Right lobe of liver (tissue), 6 donors: Measurements from ENCODE around the gene HEATR3. TPM values are rescaled to one million over a fixed set of nuclear protein-coding genes. Genes with fewer than 3 reads are reported as not detected.

ENCODE experiments used
- ATAC-seq, 4 donors: fragments of 200-7000 bp; cut with Tn5 transposase; one replicate each; pipeline ENCODE4 v1.9.1; 2020; ENCODE audit warnings: mild to moderate bottlenecking in 4 of 4, moderate library complexity in 4 of 4
- DNase-seq, 3 donors: peaks; one replicate each; pipeline ENCODE4 v3.0.0-alpha.2; 2020
- H3K27ac ChIP-seq, 3 donors: fragments of 200-600 bp; one replicate each; pipeline ENCODE4 v1.8.0; 2022
- H3K27me3 ChIP-seq, 2 donors: fragments of 200-600 bp; one replicate each; pipeline ENCODE4 v1.8.0; 2022
- H3K36me3 ChIP-seq, 4 donors: fragments of 200-600 bp; sonication (generic) in 1 of 4; one replicate each; pipeline versions ENCODE4 v1.5.1 to v1.8.0; 2017 to 2022; ENCODE audit warnings: control low read depth in 1 of 4
- H3K4me1 ChIP-seq, 4 donors: fragments of 200-600 bp; sonication (generic) in 1 of 4; one replicate each; pipeline versions ENCODE4 v1.5.1 to v1.8.0; 2017 to 2022; ENCODE audit warnings: control low read depth in 1 of 4
- H3K4me3 ChIP-seq, 3 donors: fragments of 200-600 bp; one replicate each; pipeline ENCODE4 v1.8.0; 2022
- H3K9me3 ChIP-seq, 4 donors: fragments of 200-600 bp; sonication (generic) in 1 of 4; one replicate each; pipeline versions ENCODE4 v1.5.1 to v1.8.0; 2017 to 2022; ENCODE audit warnings: control low read depth in 1 of 4
- POLR2A ChIP-seq: fragments of 450-650 bp; IDR thresholded peaks from one replicate; pipeline ENCODE4 v1.6.1; 2017; ENCODE audit warnings: antibody characterized with exemption, mild to moderate bottlenecking
- WGBS: methylation state at CpG from one replicate; pipeline ENCODE4 v1.1.6; 2018; ENCODE audit warnings: low coverage, low lambda C conversion rate; ENCODE audit not compliant: insufficient coverage; ENCODE audit errors: missing lambda C conversion rate; 5-methylcytosine and 5-hydroxymethylcytosine counted together
- intact Hi-C, 2 donors: fragments of 100-400 bp; cut with DNase I; formaldehyde crosslinking; loops; one replicate each; pipeline versions ENCODE4 v1.11.2 to v1.14.1; 2022
- long read RNA-seq: library from polyadenylated mRNA; unstranded; transcript quantifications from one replicate; pipeline ENCODE4 v2.0.0, GENCODE V29; 2019
- total RNA-seq, 6 experiments: library from RNA; depleted of rRNA in 2 of 6; stranded (reverse); fragments of >200 nt in 2 of 6; fragmentation: NEBNext Ultra II Directional in 3 of 6; extraction: Animal tissue kit (Norgen Biotek cat#: 25700) in 3 of 6; gene quantifications; one replicate each; pipeline versions ENCODE4 v1.1.0 to v1.2.4, GENCODE V29; 2016 to 2023
- TF ChIP-seq, protein P1 (sequence below), 4 donors: fragments of 200-600 bp in 3 of 4; fragments of 450-650 bp in 1 of 4; IDR thresholded peaks; one replicate each; pipeline versions ENCODE4 v1.5.1 to v1.8.0; 2016 to 2022; ENCODE audit warnings: antibody characterized with exemption in 4 of 4, mild to moderate bottlenecking in 2 of 4
- donor health status: DM: no; HTN: yes; CAD: no.
- donor health status: DM: no; HTN: no; CAD: no.
- donor health status: DM: no; HTN: no; CAD: no.
- donor health status: DM: no; HTN: yes; CAD: no.
- donor health status: DM: no; HTN: yes; CAD: no.

The HEATR3 gene
- total RNA-seq, result 10 to 100 TPM in 5 of 6 experiments, 1 to 10 TPM in 1; 8.7 to 21.1 (median 12.2) TPM
- long read RNA-seq, result 0 reads

DNA sequence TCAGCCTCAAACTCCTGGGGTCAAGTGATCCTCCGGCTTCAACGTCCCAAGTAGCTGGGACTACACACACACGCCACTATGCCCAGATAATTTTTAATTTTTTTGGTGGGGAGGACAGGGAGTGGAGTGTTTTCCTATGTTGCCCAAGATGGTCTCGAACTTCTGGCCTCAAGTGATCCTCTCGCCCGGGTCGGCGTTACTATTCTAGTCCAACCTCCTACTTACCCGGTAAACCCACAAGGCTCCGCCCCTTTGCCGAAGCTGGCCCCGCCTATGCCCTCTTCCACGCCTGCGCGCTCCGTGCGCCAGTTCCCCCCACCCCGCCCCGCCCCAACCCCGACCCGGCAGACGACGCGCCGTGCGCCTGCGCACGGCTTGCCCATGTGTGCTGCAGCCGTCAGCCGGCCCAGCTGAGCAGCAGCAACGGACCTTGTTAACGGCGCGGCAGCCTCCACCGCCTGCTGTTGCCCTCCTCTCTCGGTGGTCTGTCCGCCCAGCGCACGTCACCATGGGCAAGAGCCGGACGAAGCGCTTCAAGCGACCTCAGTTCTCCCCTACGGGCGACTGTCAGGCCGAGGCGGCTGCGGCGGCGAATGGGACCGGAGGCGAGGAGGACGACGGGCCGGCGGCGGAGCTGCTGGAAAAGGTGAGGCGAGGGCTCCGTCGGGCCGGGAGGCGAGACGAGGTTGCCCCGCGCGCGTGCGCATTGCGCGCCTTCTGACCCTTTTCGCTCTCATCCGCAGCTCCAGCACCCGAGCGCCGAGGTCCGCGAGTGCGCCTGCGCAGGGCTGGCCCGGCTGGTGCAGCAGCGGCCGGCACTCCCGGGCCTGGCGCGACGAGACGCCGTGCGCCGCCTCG lies at the start of gene HEATR3:
Gene HEATR3, plus strand, starts transcription at position 347 of the 858 bp plus-strand sequence. Its CDS starts 162 bp downstream, at position 509.
- Histone ChIP-seq H3K27me3 (no peaks in the 10 kb centered on the region), H3K9me3 (no peaks in the 10 kb centered on the region), H3K4me1 (peaks cover 0 to 7% (median 0%) of the 10 kb centered on the region in 4 donors), H3K27ac (peak within 1 kb of the TSS; percentile 91 to 98 (median 92)), H3K36me3 (peaks cover 0 to 10% (median 4%) of the 10 kb centered on the region in 4 donors), H3K4me3 (peak within 1 kb of the TSS; percentile 96 to 100 (median 100))
- intact Hi-C loops, result no loop called here
- DNase-seq (peak; percentile 94 to 96 (median 96)), ATAC-seq (peak; percentile 93 to 95 (median 94))
- WGBS, result 12% methylated on average over 13 of the region's 91 CpGs
- TF ChIP-seq, protein P1, sequence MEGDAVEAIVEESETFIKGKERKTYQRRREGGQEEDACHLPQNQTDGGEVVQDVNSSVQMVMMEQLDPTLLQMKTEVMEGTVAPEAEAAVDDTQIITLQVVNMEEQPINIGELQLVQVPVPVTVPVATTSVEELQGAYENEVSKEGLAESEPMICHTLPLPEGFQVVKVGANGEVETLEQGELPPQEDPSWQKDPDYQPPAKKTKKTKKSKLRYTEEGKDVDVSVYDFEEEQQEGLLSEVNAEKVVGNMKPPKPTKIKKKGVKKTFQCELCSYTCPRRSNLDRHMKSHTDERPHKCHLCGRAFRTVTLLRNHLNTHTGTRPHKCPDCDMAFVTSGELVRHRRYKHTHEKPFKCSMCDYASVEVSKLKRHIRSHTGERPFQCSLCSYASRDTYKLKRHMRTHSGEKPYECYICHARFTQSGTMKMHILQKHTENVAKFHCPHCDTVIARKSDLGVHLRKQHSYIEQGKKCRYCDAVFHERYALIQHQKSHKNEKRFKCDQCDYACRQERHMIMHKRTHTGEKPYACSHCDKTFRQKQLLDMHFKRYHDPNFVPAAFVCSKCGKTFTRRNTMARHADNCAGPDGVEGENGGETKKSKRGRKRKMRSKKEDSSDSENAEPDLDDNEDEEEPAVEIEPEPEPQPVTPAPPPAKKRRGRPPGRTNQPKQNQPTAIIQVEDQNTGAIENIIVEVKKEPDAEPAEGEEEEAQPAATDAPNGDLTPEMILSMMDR (IDR thresholded peaks at IDR 0.05), result no peak
- peak; percentile 66 for TF ChIP-seq POLR2A

DNA sequence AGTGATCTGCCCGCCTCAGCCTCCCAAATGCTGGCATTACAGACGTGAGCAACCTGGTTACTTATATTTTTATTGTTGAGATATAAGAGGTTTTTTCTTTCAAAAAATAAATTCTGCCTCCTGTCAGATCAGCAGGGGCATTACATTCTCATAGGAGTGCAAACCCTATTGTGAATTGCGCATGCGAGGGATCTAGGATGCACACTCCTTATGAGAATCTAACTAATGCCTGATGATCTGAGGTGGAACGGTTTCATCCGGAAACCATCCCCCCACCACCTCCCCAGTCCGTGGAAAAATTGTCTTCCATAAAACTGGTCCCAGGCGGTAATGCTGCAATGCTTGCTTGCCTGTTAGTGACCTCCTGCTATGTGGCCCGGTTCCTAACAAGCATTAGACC lies 48.2 kb upstream of the HEATR3 start:
- Histone ChIP-seq H3K27ac (no peak overlapping the region), H3K9me3 (no peaks in the 10 kb centered on the region), H3K36me3 (no peaks in the 10 kb centered on the region), H3K4me3 (no peak overlapping the region), H3K27me3 (no peaks in the 10 kb centered on the region), H3K4me1 (no peaks in the 10 kb centered on the region)
- DNase-seq, result no peak
- intact Hi-C loops, result no loop called here
- TF ChIP-seq, protein P1 (IDR thresholded peaks at IDR 0.05), result no peak
- no peak for TF ChIP-seq POLR2A
- ATAC-seq, result no peak
- 71% methylated on average over 6 of the region's 9 CpGs for WGBS

DNA sequence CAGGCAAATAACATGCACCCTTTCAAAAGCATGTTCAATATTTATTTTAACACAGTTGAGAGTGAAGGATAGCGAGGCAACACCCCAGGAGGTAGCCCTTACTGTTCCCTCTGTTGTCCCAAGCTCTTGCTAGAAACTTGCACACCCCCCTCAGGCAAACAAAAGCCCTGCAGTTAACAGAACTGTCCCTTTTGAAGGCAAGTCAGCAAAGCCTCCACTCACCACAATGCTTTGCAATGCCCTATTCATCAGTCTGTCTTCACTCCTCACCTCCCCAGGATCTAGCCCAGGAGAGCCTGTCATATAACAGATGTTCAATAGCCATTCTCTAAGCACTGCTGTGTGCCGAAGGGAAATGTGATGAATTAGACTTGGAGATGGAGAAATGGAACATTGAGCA lies 44.2 kb upstream of the HEATR3 start:
- TF ChIP-seq, protein P1 (IDR thresholded peaks at IDR 0.05), result no peak
- no peak for TF ChIP-seq POLR2A
- no peaks in the 10 kb centered on the region for H3K36me3 ChIP-seq
- H3K27ac ChIP-seq, result no peak overlapping the region
- ATAC-seq, result no peak
- no peak for DNase-seq
- intact Hi-C loops, result loop anchor here in 1 of 2 donors (10.0 kb wide), 1 partner anchor 193 kb away; no protein-coding TSS in a partner anchor
- WGBS, result 37% methylated on average over 2 of the region's 2 CpGs
- H3K4me1 ChIP-seq, result peaks cover 0 to 7% (median 0%) of the 10 kb centered on the region in 4 donors
- H3K9me3 ChIP-seq, result no peaks in the 10 kb centered on the region
- no peak overlapping the region for H3K4me3 ChIP-seq
- H3K27me3 ChIP-seq, result no peaks in the 10 kb centered on the region

DNA sequence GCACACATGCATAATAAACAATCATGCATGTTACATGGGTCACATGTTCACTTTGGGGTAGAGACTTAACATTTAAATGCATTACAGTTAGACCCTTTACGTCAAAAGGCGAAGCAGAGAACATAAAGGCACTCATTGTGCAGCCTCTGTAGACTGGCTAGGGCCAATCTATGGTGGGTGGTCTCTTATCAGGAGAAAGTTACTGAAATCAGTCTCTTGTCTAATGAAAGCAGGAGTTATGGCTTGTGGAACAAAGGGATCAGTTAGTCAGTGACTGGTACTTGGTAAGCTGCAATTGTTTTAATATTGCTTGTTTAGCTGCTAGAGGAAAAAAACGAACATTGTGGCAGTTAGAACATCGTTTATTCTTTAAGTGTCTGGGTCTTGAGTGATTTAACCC lies 42.1 kb upstream of the HEATR3 start:
- H3K4me1 ChIP-seq, result peaks cover 0 to 9% (median 0%) of the 10 kb centered on the region in 4 donors
- no peaks in the 10 kb centered on the region for H3K27me3 ChIP-seq
- no peaks in the 10 kb centered on the region for H3K9me3 ChIP-seq
- no peak for ATAC-seq
- intact Hi-C loops, result loop anchor here in 1 of 2 donors (10.0 kb wide), 1 partner anchor 191 kb away; no protein-coding TSS in a partner anchor
- no peak overlapping the region for H3K4me3 ChIP-seq
- H3K36me3 ChIP-seq, result no peaks in the 10 kb centered on the region
- TF ChIP-seq POLR2A, result no peak
- TF ChIP-seq, protein P1 (IDR thresholded peaks at IDR 0.05), result no peak
- no peak overlapping the region for H3K27ac ChIP-seq
- DNase-seq, result no peak
- WGBS, result 46% methylated on average over 4 of the region's 4 CpGs
